HG02973 (cell line): ENCODE data around the gene SERPINA5.
"Not testable (repeated sequence)": the region's sequence is repeated elsewhere in the genome, so short reads cannot be mapped to it uniquely, and the experiment has no call there.

Experiments used
- ATAC-seq: cut with Tn5 transposase; IDR thresholded peaks from one replicate; pipeline ENCODE4 v1.9.1; 2021; ENCODE audit warnings: moderate library complexity; ENCODE audit not compliant: unreplicated experiment

The SERPINA5 gene

GRCh38 chr14:94621358-94622134, 40.3 kb downstream of the SERPINA5 start:
- ATAC-seq = no peak

- no peak for ATAC-seq
Observed at GRCh38 chr14:94622653-94623421, 41.6 kb downstream of the SERPINA5 start.

- ATAC-seq = no peak
Observed at GRCh38 chr14:94623422-94623809, 42.2 kb downstream of the SERPINA5 start.

GRCh38 chr14:94623856-94624499, 42.8 kb downstream of the SERPINA5 start:
- no peak for ATAC-seq

GRCh38 chr14:94624537-94625352, 43.5 kb downstream of the SERPINA5 start:
- ATAC-seq = no peak

GRCh38 chr14:94625353-94625635, 44.1 kb downstream of the SERPINA5 start:
- no peak for ATAC-seq

GRCh38 chr14:94628578-94628977, 47.4 kb downstream of the SERPINA5 start:
- ATAC-seq = no peak

- no peak for ATAC-seq
Observed at GRCh38 chr14:94630396-94630795, 49.2 kb downstream of the SERPINA5 start.

GRCh38 chr14:94631050-94631449, 49.8 kb downstream of the SERPINA5 start:
- ATAC-seq = no peak

- no peak for ATAC-seq
Observed at GRCh38 chr14:94631536-94632304, 50.5 kb downstream of the SERPINA5 start.

GRCh38 chr14:94632305-94632590, 51.0 kb downstream of the SERPINA5 start:
- ATAC-seq = no peak

GRCh38 chr14:94633121-94633520, 51.9 kb downstream of the SERPINA5 start:
- no peak for ATAC-seq

- no peak for ATAC-seq
Observed at GRCh38 chr14:94635154-94635553, 53.9 kb downstream of the SERPINA5 start.

- ATAC-seq = no peak
Observed at GRCh38 chr14:94636744-94637412, 55.7 kb downstream of the SERPINA5 start.

- not testable (repeated sequence) for ATAC-seq
Observed at GRCh38 chr14:94637814-94638213, 56.6 kb downstream of the SERPINA5 start.

- no peak for ATAC-seq
Observed at GRCh38 chr14:94638339-94638738, 57.1 kb downstream of the SERPINA5 start.

GRCh38 chr14:94638961-94639817, 58.0 kb downstream of the SERPINA5 start:
- no peak for ATAC-seq

GRCh38 chr14:94640721-94641631, 59.8 kb downstream of the SERPINA5 start:
- ATAC-seq = no peak
